ENCODE measurements around the gene KANK4. TPM values are rescaled to one million over a fixed set of nuclear protein-coding genes. Genes with fewer than 3 reads are reported as not detected.
A peak's percentile ranks its signal among the peaks of the same experiment; 100 is the strongest.

KANK4 gene
- polyA plus RNA-seq (2013, experiment 1 of 2; ENCODE audit: insufficient read length), result 0.04 TPM
- polyA plus RNA-seq (2013, experiment 2 of 2; ENCODE audit: insufficient read length), result 0.02 TPM

DNA sequence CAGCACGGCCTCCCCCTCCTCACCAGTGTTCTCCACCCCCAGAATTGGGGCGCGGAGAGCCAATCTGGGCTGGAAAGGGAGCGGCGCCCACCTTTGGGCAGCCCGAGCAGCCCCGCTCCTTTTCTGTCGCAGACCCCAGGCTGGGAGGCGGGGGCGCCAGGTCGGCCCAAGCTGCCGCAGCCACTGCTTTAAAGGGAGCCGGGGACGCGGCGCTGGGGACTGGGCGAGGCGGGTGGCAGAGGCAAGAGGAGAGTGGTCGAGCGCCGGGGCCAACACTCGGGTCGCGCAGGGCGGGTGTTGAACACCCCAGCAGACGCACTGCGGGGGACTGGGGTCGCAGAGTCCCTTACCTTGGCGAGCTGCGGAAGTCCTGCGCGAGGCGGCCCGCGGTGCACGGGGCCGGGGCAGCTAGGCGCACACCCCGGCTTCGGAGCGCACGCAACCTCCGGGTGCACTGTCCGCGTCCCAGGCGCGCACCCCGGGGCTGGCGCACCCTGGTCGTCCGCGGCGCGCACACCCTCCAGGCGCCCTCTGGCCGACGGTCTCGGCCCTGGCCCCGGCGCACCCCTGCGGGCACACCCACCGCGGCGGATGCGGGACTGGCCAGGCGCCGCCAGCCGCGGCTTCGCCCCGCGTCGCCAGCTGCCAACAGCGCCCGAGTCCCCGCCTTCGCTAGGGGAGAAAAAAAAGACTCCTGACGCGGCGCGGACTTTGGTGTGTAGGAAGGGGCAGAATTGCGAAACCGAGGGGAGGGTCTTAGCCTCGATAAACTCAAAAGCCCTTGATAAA is at the start of gene KANK4:
Gene KANK4 (minus strand): TSS at position 679 of the 789 bp plus-strand sequence. CDS start 37,870 bp downstream, outside the sequence.
- no peak for DNase-seq

DNA sequence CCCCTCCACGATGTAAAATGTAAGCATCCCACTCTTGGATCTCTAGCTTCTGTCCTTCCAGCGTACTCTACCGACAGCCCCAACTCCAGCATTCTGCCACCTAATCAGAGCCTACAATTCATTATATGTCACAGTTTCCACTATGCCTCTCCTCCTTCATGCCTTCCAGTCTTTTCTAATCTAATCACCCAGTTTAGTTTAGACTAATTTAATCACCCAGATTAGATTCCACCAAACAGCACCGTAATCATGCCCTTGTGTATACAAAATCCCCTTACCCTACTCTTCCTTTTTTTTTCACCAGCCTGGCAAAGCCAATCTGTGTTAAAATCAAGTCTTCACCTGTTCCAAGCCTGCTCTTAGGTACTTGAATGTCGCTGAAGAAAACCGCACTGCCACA is 49.8 kb upstream of the KANK4 start:
- DNase-seq, result no peak

DNA sequence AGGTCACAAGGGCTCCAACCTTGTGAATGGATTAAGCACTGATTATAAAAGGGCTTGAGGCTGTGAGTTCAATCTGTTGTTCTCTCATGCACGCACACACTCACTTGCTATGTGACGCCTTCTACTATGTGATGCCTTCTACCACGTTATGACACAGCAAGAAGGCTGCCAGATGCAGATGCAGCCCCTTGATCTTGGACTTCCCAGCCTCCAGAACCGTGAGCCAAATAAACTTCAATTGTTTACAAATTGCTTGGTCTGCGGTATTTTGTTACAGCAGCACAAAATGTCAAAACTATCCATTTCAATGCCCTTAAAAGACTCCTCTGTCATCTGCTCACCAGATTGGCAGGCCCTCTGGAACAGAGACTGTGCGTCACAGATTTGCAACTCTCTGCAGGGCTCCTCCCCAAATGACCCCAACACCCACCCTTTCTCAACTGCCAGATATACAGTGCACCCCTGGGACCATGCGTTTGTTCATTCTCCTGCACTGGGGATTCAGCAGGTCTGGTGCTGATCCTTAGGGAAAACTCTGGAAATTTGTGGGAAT is 47.8 kb upstream of the KANK4 start:
- no peak for DNase-seq

DNA sequence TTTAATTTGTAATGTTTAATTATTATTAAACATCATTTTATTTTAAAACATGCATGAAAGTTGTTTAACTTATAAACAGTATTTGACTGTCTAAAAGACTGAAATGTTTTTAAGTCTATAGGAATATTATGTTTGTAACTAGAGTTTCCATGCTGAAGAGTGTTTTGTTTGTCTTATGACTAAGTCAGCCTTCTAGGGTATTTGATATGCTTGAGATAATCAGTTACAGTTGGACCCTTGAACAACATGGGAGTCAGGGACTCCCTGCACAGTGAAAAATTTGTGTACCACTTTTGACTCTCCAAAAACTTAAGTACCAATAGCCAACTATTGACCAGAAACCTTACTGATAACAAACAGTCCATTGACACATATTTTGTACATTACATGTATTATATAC is 45.5 kb upstream of the KANK4 start:
- peak; percentile 41 for DNase-seq

DNA sequence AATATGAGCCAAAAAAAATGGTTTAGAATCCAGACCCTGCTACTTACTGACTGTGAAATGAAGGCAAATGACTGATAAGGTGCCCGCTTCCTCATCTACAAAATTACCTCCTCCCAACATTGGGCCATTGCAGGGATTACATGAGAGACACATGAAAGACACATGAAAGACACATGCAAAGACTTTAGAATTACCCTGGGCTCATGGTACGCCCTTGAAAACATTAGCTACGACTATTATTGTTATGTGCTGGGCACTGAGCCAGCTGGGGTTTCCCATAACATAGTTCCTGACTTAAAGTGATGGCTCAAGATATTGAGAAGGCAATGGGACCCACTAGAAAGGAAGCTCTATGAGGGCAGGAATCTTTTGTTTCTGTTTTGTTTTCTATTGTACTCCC is 43.7 kb upstream of the KANK4 start:
- no peak for DNase-seq

DNA sequence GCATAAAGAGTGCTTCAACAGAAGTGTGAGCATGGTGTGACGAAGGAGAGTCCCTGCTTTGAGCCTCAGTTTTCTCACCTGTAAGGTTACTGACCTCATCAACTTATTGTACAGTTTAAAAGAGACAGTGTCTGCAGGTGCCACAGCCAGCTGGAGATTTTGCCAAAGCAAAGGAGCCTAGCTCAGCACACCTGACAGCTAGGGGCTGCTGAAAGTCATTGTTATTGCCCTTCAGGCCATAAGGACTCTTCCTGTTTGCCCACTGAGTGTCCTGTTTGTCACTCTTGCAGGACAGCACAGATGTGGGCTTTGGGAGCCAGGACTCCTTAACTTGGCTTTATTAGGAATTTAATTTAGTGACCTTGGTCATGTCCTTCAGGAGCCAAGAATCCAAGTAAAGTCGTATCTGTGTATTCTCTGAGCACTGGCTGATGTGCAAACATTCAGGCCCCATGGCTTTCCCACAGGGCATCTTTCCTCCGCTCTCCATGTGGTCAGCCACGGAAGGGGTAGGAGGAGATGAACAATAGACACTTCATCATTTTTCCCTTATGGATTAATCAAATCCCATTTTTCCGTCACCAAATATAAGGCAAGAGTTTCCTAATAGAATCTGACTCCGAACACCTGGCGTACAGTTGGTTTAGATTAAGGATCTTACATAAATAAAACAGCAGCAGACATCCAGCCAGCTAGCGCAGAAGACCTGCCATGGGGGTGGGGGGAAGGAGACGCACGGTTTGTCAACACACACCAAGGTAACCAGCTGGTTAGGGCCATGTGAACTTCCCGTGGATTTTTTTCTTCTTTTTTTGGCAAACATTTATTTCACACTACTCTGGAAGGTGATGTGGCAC is 43.1 kb upstream of the KANK4 start:
- DNase-seq, result no peak

DNA sequence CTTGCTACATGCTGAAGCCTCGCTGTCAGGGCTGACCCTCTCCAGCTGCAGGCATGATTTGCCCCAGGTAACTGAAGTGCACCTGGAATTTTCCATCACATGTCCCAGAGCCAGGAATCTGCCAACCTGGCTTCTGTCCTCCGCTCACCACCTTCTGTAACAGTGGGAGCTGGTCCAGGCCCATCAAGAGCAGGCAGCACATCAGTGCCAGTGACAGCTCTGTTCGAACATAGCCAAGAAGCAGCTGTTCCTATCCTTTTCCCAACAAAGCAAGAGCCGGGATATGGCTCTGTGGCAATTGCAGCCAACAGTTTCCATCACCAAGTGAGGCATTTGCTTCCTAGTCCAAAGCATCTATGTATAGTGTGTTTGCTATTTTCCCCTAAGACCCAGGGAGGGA is 42.2 kb upstream of the KANK4 start:
- DNase-seq, result no peak

DNA sequence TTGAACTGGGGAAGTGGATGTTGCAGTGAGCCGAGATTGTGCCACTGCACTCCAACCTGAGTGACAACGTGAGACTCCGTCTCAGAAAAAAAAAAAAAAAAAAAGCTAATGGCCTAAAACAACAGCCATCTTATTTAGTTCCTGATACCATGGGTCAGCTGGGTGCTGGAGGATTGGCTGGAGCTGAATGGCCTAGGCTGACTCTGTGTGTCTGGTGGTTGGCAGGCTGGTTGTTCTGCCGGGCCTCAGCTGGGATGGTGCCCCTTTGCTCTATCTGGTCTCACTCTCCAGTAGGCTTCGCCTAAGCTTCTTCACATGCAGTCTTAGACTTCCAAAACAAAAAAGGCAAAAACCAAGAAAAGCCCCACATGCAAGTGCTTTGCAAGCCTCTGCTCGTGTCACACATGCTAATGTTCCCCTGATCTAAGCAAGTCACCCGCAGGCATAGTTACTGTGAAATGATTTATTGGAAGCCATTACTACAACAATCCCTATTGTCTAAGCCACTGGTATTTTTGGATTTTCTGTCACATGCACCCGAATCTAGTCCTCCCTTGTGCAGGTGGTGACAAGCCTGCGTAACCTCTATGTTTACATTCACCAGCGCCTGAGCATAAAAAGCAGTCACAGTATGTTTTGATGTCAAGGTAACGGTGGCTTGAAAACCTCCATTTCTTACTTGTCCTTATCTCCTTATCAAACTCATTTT is 39.6 kb upstream of the KANK4 start:
- no peak for DNase-seq

DNA sequence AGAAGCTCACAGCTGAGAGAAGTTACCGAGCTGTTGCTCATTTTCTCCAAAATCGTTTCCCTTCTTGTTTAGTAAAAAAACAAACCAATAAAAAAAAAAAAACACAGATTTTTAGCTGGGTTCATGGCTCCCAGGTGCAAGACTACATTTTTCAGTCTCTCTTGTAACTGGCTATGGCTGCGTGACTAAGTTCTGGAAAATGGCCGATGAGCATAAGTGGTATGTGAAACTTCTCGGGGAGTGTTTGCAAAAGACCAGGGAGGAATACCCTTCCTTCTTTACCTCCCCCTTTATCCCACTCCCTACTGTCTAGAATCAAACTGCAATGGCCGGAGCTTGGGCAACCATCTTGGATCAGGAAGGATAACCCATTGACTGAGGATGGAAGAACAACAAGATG is 38.7 kb upstream of the KANK4 start:
- no peak for DNase-seq

DNA sequence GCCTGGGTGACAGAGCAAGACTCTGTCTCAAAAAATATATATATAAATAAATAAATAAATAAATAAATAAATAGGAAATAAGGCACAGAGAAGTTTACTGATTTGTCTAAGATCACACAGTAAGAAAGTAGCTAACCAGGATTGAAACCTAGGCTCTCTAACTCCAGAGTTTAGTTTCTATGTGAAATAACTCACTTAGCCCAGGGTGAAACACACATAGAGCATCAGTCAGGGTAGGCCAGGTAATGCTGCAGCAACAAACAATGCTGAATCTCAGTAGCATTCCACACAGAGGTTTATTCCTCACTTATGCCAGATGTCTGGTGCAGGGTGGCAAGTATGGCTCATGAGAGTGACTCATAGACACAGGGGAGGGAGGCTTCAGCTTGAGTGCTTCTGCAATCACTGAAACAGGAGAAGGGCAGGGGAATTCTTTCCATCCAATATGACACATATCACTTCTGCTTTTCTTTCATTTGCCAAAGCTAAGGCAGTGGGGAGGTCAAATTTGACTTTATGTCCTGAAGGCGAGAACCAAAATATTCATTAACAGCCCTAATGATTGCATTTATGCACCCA is 37.1 kb upstream of the KANK4 start:
- peak; percentile 83 for DNase-seq

DNA sequence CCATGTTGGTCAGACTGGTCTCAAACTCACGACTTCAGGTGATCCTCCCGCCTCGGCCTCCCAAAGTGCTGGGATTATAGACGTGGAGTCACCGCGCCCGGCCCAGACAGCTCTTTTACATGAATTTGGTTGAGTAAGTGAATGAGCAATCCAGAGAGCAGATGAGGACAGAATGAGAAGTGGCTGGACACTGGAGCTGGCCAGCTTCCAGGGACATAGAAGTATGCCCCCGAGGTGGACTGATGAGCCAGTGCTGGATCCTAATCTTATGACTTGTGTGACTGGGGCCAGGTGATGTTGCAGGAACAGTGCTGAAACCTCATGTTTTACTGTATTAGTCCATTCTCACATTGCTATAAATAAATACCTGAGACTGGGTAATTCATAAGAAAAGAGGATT is 35.9 kb upstream of the KANK4 start:
- no peak for DNase-seq

DNA sequence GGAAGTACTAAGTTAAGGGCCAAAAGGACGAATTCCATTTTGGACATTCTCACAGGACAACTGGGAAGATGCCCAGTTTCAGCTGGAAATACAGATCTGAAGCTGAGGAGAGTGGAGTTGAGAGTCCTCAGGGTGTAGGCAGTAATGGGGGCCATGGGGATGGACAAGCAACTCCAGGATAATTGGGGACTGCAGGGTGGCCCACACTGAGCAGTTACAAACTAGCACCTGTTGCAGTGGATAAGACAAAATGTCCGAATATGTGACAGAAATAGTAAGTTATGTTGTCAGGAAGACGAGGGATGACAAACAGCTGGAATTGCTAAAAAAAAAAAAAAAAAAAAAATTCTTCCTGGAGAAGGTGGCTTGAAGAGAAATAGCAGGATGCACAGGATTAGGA is 34.6 kb upstream of the KANK4 start:
- no peak for DNase-seq

DNA sequence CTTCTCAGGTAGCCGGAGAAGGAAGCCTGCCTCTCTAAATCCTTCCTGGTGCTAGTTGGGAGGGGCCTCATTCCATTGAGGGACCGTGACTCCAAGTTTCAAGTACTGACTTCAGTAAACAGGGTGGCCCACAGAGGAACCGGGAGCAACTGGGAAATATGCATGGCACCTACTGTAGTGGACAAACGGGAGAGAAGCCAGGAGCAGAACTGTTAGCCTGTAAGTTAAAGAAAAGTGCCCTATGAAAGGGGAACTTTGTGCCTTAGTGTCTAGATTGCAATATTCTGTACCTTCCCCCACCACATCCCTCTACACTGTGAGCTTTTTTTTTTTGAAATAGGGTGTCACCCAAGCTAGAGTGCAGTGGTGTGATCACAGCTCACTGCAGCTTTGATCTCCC is 33.2 kb upstream of the KANK4 start:
- no peak for DNase-seq

DNA sequence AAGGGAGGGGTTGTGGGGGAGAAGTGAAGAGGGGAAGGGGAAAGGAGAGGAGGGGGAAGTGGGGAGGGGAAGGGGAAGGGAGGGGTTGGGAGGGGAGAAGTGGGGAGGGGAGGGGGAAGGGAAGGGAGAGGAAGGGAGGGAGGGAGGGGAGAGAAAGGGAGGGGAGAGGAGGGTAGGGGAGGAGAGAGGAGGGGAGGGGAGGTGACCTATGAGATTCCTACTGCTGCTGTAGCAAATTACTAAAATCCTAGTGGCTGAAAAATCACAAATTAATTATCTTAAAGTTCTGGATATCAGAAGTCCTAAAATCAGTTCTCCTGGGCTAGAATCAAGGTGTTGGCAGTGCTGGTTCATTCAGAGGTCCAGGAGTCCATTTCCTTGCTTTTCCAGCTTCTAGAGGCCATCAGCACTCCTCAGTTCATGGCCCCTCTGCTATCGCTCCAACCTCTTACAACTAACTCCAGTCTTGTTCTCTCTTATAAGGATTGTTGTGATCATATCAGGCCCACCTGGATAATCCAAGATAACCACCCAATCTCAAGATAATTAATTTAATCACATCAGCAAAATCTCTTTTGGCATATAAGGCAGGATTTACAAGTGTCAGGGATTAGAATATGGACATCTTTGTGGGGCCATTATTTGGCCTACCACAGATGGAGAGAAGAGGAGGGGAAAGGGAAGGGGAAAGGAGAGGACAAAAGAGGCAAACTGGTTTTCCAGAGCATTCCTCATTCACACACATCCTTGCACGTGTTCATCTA is 30.4 kb upstream of the KANK4 start:
- DNase-seq, result no peak

DNA sequence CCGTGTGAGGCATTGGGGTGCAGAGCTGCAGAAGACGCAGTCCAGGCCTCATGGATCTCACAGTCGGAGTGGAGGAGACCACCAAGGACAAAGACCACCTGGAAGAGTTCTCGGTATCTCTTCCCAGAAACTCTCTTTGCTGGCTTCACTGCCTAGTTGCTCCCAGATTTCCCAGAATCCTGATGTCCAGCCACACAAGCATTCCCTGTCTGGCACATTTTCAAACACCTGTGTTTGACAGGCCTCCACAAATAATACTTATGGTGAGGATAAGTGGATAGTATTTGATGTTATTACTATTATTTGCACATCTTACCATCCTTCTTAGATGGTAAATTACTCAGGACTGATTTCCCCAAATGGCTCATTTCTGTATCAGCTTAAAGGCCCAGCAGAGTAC is 27.7 kb upstream of the KANK4 start:
- DNase-seq, result no peak

DNA sequence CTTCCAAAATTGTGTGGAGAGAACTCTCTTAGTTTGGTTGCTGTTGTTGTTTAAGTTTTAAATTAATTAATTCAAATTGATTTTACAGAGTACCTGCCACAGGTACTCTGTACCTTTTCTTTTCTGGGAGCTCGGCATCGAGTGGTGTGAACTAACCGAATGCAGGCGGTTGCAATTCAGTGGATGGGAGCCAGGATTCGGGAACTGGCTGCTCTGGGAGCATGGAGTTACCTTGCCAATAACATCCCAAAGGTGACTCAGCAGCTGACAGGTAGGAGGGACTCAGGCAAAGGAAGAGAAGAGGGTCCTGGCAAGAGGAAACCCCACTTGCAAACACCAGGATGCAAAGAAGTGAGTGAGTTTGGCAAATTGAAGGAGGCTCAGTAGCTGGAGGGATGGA is 24.7 kb upstream of the KANK4 start:
- DNase-seq, result no peak

DNA sequence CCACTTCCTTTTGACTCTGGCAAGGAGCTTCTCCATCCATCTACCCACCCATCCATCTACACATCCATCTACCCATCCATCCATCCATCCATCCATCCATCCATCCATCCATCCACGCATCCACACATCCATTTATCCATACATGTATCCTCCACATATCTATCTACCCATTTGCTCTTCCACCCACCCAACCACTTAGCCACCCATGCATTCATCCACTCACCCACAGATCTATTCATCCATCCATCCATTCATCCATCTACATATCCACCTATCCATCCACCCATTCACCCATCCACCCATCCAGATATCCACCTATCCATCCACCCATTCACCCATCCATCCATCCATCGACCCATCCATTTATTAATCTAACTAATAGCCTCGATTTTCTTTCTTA is 23.0 kb upstream of the KANK4 start:
- no peak for DNase-seq

DNA sequence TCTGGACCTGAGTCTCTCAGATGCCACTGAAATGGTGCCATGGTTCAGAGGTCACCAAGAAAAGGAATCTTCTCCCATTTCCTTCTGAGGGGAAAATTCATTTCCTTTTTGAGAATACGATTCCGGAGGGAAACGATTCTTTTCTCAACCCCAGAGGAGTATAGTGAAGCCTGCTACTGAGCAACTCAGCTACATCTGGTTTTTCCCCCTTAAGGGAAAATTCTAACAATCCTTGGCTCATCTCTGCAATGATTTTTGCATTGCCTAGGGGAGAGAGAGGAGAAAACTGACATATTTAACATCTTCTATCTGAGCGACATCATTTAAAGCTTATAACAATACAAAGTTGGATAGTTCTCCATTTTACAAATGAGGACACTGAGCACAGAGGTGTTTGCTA is 22.4 kb upstream of the KANK4 start:
- no peak for DNase-seq

DNA sequence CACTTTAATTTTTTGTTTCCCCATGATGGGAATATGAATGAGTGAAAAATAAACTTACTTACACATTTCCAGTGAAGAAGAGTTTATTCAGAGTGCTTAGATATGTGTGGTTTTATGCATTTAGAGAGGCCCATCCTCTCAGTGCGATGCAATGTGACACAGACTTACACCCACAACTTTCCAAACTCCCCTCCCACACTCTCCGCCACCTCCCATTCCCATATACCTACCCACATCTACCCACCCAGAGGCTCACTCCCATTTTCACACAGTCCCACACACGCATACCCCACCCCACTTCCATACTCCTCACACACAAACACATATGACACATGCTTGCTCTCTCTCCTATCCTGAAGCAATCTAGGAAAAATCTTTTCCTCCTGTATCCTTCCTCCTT is 21.9 kb upstream of the KANK4 start:
- no peak for DNase-seq

DNA sequence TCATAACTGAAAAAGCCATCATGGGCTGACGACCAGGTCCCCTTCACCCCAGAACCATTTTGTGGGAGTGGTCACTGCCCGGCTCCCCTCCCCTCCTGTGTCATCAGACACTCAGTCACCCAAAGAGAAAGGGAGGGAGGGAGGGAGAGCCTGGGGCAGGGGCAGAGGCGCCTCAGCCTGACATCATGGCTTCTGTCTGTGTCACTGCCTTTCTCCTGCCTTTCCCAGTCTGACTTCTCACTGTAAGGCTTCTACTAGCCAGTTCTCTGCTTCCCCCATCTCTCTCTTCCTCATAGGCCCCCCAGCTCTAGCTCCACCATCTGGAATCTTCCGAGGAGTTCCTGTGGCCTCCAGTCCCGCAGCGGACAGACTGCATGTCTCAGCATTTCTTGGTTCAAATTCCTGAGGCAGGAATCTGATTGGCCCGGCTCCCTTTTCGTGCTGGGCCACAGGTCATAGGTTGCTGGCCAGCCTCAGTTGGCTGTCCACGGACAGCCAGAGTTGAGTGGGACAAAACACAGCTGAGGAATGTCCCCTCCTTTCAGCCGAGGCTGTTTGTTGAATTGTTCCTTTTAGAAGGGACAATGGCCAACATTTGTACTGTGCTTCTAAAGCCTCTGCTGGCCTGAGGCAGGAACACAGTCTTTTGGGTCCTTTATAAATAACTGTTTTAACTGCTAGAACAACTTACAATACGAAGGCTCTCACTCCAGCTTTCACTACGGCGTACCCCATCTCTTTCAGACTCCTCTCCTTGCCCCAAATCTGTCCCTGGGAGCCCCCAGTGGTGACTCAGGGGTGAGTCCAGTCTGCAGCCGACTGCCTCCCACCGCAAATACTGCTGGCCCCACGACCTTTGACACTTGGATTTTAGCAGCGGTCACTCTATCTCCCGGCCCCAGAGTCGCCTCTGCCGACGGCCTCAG is 18.7 kb upstream of the KANK4 start:
- no peak for DNase-seq

All from fibroblast of skin of back (primary cell).